ENCODE measurements around the gene CTAGE9. TPM values are rescaled to one million over a fixed set of nuclear protein-coding genes. Genes with fewer than 3 reads are reported as not detected.
"Not testable (repeated sequence)": the region's sequence is repeated elsewhere in the genome, so short reads cannot be mapped to it uniquely, and the experiment has no call there.

The CTAGE9 gene
- not detected in 2 replicates for total RNA-seq
- not detected in 2 replicates for polyA plus RNA-seq
- polyA plus RNA-seq (2012) = not detected in 2 replicates
- not detected in 2 replicates for polyA minus RNA-seq (ENCODE audit: low replicate concordance)

GRCh38 chr6:131710917-131711316 lies at the start of gene CTAGE9:
CTAGE9 (minus strand) TSS chr6:131711017; CDS start chr6:131711017, 0 bp downstream.
- H3K36me3 ChIP-seq (ENCODE audit: control insufficient read depth, insufficient read depth, low read length); H3K9me3 ChIP-seq (ENCODE audit: control insufficient read depth, insufficient read depth, low read depth, low read length); H3K4me2 ChIP-seq (ENCODE audit: extremely low read depth, insufficient read depth, low read length); H3K9ac ChIP-seq (ENCODE audit: insufficient read depth, low read length); H3K79me2 ChIP-seq (ENCODE audit: control insufficient read depth, insufficient read depth, low read length); DNase-seq (ENCODE audit: low read depth in 2 of 2); H3K4me1 ChIP-seq (ENCODE audit: control insufficient read depth, extremely low read depth, insufficient read depth, low read length); H3K4me3 ChIP-seq (replicated peaks in 1 of 4; ENCODE audit: control extremely low read depth in 1 of 4, insufficient read depth in 1 of 4, low read depth in 3 of 4, low read length in 4 of 4); H3K27me3 ChIP-seq (ENCODE audit: control insufficient read depth, insufficient read depth, low read length); H4K20me1 ChIP-seq (ENCODE audit: control insufficient read depth, extremely low read depth, insufficient read depth, low read length); H2AFZ ChIP-seq (ENCODE audit: low read length); H3K27ac ChIP-seq (ENCODE audit: insufficient read depth, low read length): not testable (repeated sequence)

- H3K79me2 ChIP-seq (ENCODE audit: control insufficient read depth, insufficient read depth, low read length) = no peaks in the 10 kb centered on the region
- no peak overlapping the region for H3K4me3 ChIP-seq (replicated peaks in 1 of 4; ENCODE audit: control extremely low read depth in 1 of 4, insufficient read depth in 1 of 4, low read depth in 3 of 4, low read length in 4 of 4)
- H3K9ac ChIP-seq (ENCODE audit: insufficient read depth, low read length) = no peak overlapping the region
- H3K4me2 ChIP-seq (ENCODE audit: extremely low read depth, insufficient read depth, low read length) = no peak overlapping the region
- TF ChIP-seq EZH2 (IDR thresholded peaks at IDR 0.05; ENCODE audit: low read length, missing control alignments) (no peak), CTCF (conservative IDR thresholded peaks at IDR 0.05 in 1 of 2, IDR thresholded peaks at IDR 0.05 in 1 of 2; ENCODE audit: low read depth in 1 of 2, low read length in 2 of 2) (no peak)
- no peak overlapping the region for H2AFZ ChIP-seq (ENCODE audit: low read length)
- DNase-seq (ENCODE audit: low read depth in 2 of 2) = peak in 1 of 2 donors; percentile 53
- no peaks in the 10 kb centered on the region for H4K20me1 ChIP-seq (ENCODE audit: control insufficient read depth, extremely low read depth, insufficient read depth, low read length)
- H3K36me3 ChIP-seq (ENCODE audit: control insufficient read depth, insufficient read depth, low read length) = no peaks in the 10 kb centered on the region
- H3K4me1 ChIP-seq (ENCODE audit: control insufficient read depth, extremely low read depth, insufficient read depth, low read length) = peaks cover 23% of the 10 kb centered on the region
- no peak overlapping the region for H3K27ac ChIP-seq (ENCODE audit: insufficient read depth, low read length)
- no peaks in the 10 kb centered on the region for H3K9me3 ChIP-seq (ENCODE audit: control insufficient read depth, insufficient read depth, low read depth, low read length)
- H3K27me3 ChIP-seq (ENCODE audit: control insufficient read depth, insufficient read depth, low read length) = no peaks in the 10 kb centered on the region
These were observed 48.1 kb upstream of the CTAGE9 start for GRCh38 chr6:131758920-131759319.

- Histone ChIP-seq H3K36me3 (ENCODE audit: control insufficient read depth, insufficient read depth, low read length) (no peaks in the 10 kb centered on the region), H3K27ac (ENCODE audit: insufficient read depth, low read length) (peak overlapping the region; percentile 62), H3K9ac (ENCODE audit: insufficient read depth, low read length) (no peak overlapping the region), H4K20me1 (ENCODE audit: control insufficient read depth, extremely low read depth, insufficient read depth, low read length) (no peaks in the 10 kb centered on the region), H3K79me2 (ENCODE audit: control insufficient read depth, insufficient read depth, low read length) (no peaks in the 10 kb centered on the region), H3K4me1 (ENCODE audit: control insufficient read depth, extremely low read depth, insufficient read depth, low read length) (peaks cover 15% of the 10 kb centered on the region), H3K9me3 (ENCODE audit: control insufficient read depth, insufficient read depth, low read depth, low read length) (no peaks in the 10 kb centered on the region), H2AFZ (ENCODE audit: low read length) (no peak overlapping the region), H3K4me2 (ENCODE audit: extremely low read depth, insufficient read depth, low read length) (peak overlapping the region; percentile 25), H3K27me3 (ENCODE audit: control insufficient read depth, insufficient read depth, low read length) (no peaks in the 10 kb centered on the region), H3K4me3 (replicated peaks in 1 of 4; ENCODE audit: control extremely low read depth in 1 of 4, insufficient read depth in 1 of 4, low read depth in 3 of 4, low read length in 4 of 4) (no peak overlapping the region)
- peak in 1 of 2 donors; percentile 56 for DNase-seq (ENCODE audit: low read depth in 2 of 2)
- TF ChIP-seq EZH2 (IDR thresholded peaks at IDR 0.05; ENCODE audit: low read length, missing control alignments) (no peak), CTCF (conservative IDR thresholded peaks at IDR 0.05 in 1 of 2, IDR thresholded peaks at IDR 0.05 in 1 of 2; ENCODE audit: low read depth in 1 of 2, low read length in 2 of 2) (no peak)
These were observed 45.2 kb upstream of the CTAGE9 start for GRCh38 chr6:131756039-131756438.

Data from fibroblast of lung (primary cell).